Left ventricle myocardium superior (tissue), 1 donor: ENCODE results near the gene NCOA1. TPM values are rescaled to one million over a fixed set of nuclear protein-coding genes. Genes with fewer than 3 reads are reported as not detected.

Source experiments
- ATAC-seq: fragments of 200-7000 bp; cut with Tn5 transposase; one replicate; pipeline ENCODE4 v1.9.1; 2020; ENCODE audit warnings: mild to moderate bottlenecking, moderate library complexity
- DNase-seq: peaks from one replicate; pipeline ENCODE4 v3.0.0-alpha.2; 2020
- intact Hi-C: fragments of 100-400 bp; cut with micrococcal nuclease; formaldehyde crosslinking; loops from one replicate; pipeline ENCODE4 v1.11.0; 2022
- total RNA-seq: library from RNA; stranded (reverse); fragmentation: NEBNext Ultra II Directional; extraction: Animal tissue kit (Norgen Biotek cat#: 25700); gene quantifications from one replicate; pipeline ENCODE4 v1.2.1, GENCODE V29; 2021
- donor health status: DM: no; HTN: yes; CAD: no; lungs with severe emphysema.

Gene NCOA1
- total RNA-seq, 1 donor from 2014 or later, result 34.3 TPM

GRCh38 chr2:24710806-24711205 is 219.8 kb downstream of the NCOA1 start:
- no peak for DNase-seq
- ATAC-seq, result no peak
- intact Hi-C loops, result no loop called here

GRCh38 chr2:24711865-24712264 is 220.8 kb downstream of the NCOA1 start:
- intact Hi-C loops, result no loop called here
- DNase-seq (no peak), ATAC-seq (peak; percentile 57)

GRCh38 chr2:24712296-24712695 is 221.2 kb downstream of the NCOA1 start:
- peak; percentile 48 for DNase-seq
- intact Hi-C loops, result no loop called here
- ATAC-seq, result peak; percentile 36

GRCh38 chr2:24717263-24717951 is 226.4 kb downstream of the NCOA1 start:
- ATAC-seq (no peak), DNase-seq (no peak)
- intact Hi-C loops, result no loop called here

GRCh38 chr2:24720310-24720709 is 229.3 kb downstream of the NCOA1 start:
- DNase-seq (no peak), ATAC-seq (no peak)
- intact Hi-C loops, result no loop called here

- DNase-seq (peak; percentile 74), ATAC-seq (peak; percentile 97)
- intact Hi-C loops, result no loop called here
Observed at GRCh38 chr2:24721470-24721869, 230.4 kb downstream of the NCOA1 start.

GRCh38 chr2:24722141-24722790 is 231.2 kb downstream of the NCOA1 start:
- intact Hi-C loops, result no loop called here
- DNase-seq, result no peak
- ATAC-seq, result no peak

- DNase-seq, result no peak
- intact Hi-C loops, result no loop called here
- ATAC-seq, result no peak
Observed at GRCh38 chr2:24723191-24723590, 232.1 kb downstream of the NCOA1 start.

- ATAC-seq (no peak), DNase-seq (no peak)
- intact Hi-C loops, result no loop called here
Observed at GRCh38 chr2:24723665-24724064, 232.6 kb downstream of the NCOA1 start.

- ATAC-seq, result no peak
- intact Hi-C loops, result no loop called here
- no peak for DNase-seq
Observed at GRCh38 chr2:24724111-24724775, 233.2 kb downstream of the NCOA1 start.

- intact Hi-C loops, result no loop called here
- DNase-seq, result no peak
- no peak for ATAC-seq
Observed at GRCh38 chr2:24725956-24726355, 234.9 kb downstream of the NCOA1 start.

GRCh38 chr2:24730481-24730880 is 239.4 kb downstream of the NCOA1 start:
- DNase-seq, result no peak
- ATAC-seq, result no peak
- intact Hi-C loops, result no loop called here

- intact Hi-C loops, result no loop called here
- DNase-seq (no peak), ATAC-seq (no peak)
Observed at GRCh38 chr2:24731040-24731439, 240.0 kb downstream of the NCOA1 start.

GRCh38 chr2:24731923-24732322 is 240.9 kb downstream of the NCOA1 start:
- intact Hi-C loops, result no loop called here
- no peak for DNase-seq
- ATAC-seq, result no peak

GRCh38 chr2:24734741-24735140 is 243.7 kb downstream of the NCOA1 start:
- ATAC-seq (no peak), DNase-seq (no peak)
- intact Hi-C loops, result no loop called here

GRCh38 chr2:24739354-24740025 is 248.4 kb downstream of the NCOA1 start:
- ATAC-seq (no peak), DNase-seq (no peak)
- intact Hi-C loops, result no loop called here

- ATAC-seq (no peak), DNase-seq (no peak)
- intact Hi-C loops, result no loop called here
Observed at GRCh38 chr2:24740142-24740541, 249.1 kb downstream of the NCOA1 start.

GRCh38 chr2:24742730-24743129 is 251.7 kb downstream of the NCOA1 start:
- ATAC-seq, result no peak
- intact Hi-C loops, result no loop called here

GRCh38 chr2:24743924-24744323 is 252.9 kb downstream of the NCOA1 start:
- DNase-seq (no peak), ATAC-seq (no peak)
- intact Hi-C loops, result no loop called here

More at GRCh38 chr2:24742730-24743129, 251.7 kb downstream of the NCOA1 start:
- no peak for DNase-seq

GRCh38 chr2:24744356-24744755 is 253.3 kb downstream of the NCOA1 start:
- ATAC-seq, result no peak
- DNase-seq, result no peak
- intact Hi-C loops, result no loop called here
